NCI-H2196 (cell line): ENCODE measurements around the gene LHX4.
"Not testable (repeated sequence)": the region's sequence is repeated elsewhere in the genome, so short reads cannot be mapped to it uniquely, and the experiment has no call there.

ENCODE experiments used
- DNase-seq: peaks from one replicate; lab custom pipeline; 2025; ENCODE audit not compliant: unreplicated experiment; lab: John Stamatoyannopoulos, UW

The LHX4 gene

GRCh38 chr1:180196436-180197003 is 33.5 kb upstream of the LHX4 start:
- no peak for DNase-seq

- no peak for DNase-seq
Observed at GRCh38 chr1:180197231-180197630, 32.8 kb upstream of the LHX4 start.

- peak; percentile 19 for DNase-seq
Observed at GRCh38 chr1:180198196-180198595, 31.9 kb upstream of the LHX4 start.

GRCh38 chr1:180198611-180199010 is 31.5 kb upstream of the LHX4 start:
- no peak for DNase-seq

GRCh38 chr1:180199018-180199417 is 31.0 kb upstream of the LHX4 start:
- no peak for DNase-seq

- no peak for DNase-seq
Observed at GRCh38 chr1:180201451-180202200, 28.4 kb upstream of the LHX4 start.

GRCh38 chr1:180202588-180202987 is 27.5 kb upstream of the LHX4 start:
- not testable (repeated sequence) for DNase-seq

- DNase-seq, result no peak
Observed at GRCh38 chr1:180204231-180204630, 25.8 kb upstream of the LHX4 start.

GRCh38 chr1:180206581-180206980 is 23.5 kb upstream of the LHX4 start:
- no peak for DNase-seq

- DNase-seq, result no peak
Observed at GRCh38 chr1:180208264-180208663, 21.8 kb upstream of the LHX4 start.

- DNase-seq, result peak; percentile 25
Observed at GRCh38 chr1:180210008-180210620, 19.9 kb upstream of the LHX4 start.

- no peak for DNase-seq
Observed at GRCh38 chr1:180211156-180211859, 18.8 kb upstream of the LHX4 start.

- DNase-seq, result no peak
Observed at GRCh38 chr1:180211860-180212229, 18.2 kb upstream of the LHX4 start.

GRCh38 chr1:180213401-180214170 is 16.5 kb upstream of the LHX4 start:
- DNase-seq, result no peak

- no peak for DNase-seq
Observed at GRCh38 chr1:180215856-180216625, 14.0 kb upstream of the LHX4 start.

GRCh38 chr1:180217006-180217405 is 13.1 kb upstream of the LHX4 start:
- DNase-seq, result no peak

- DNase-seq, result no peak
Observed at GRCh38 chr1:180218806-180219765, 11.0 kb upstream of the LHX4 start.

- DNase-seq, result no peak
Observed at GRCh38 chr1:180219776-180220175, 10.3 kb upstream of the LHX4 start.

GRCh38 chr1:180221462-180221861 is 8.6 kb upstream of the LHX4 start:
- no peak for DNase-seq
